ENCODE data around the gene TMEM125. TPM values are rescaled to one million over a fixed set of nuclear protein-coding genes. Genes with fewer than 3 reads are reported as not detected.

The TMEM125 gene
- not detected in 2 replicates for total RNA-seq

GRCh38 chr1:43269627-43270375, at the start of gene TMEM125:
Gene TMEM125, plus strand, starts transcription at chr1:43269983. Its CDS starts 2,740 bp downstream, at chr1:43272723.

GRCh38 chr1:43285269-43285990, 15.6 kb downstream of the TMEM125 start, which contains the start of gene C1orf210:
Gene C1orf210, minus strand, starts transcription at chr1:43285581. Its CDS starts 2,311 bp downstream, at chr1:43283270.

GRCh38 chr1:43300378-43301094, 30.8 kb downstream of the TMEM125 start, which contains the start of gene TIE1:
Gene TIE1, plus strand, starts transcription at chr1:43300982. Its CDS starts 90 bp downstream, at chr1:43301072.

Other genes with a start within 250 kb of the TMEM125 start
- gene EBNA1BP2, start 97.7 kb upstream of the TMEM125 start, total RNA-seq: 52.2 and 84.0 TPM in 2 replicates
- 0.22 and 0.39 TPM in 2 replicates for gene CFAP57, start 97.7 kb upstream of the TMEM125 start, total RNA-seq
- gene C1orf210, start 15.6 kb downstream of the TMEM125 start, total RNA-seq: 0.39 and 1.4 TPM in 2 replicates
- not detected in 2 replicates for gene TIE1, start 31.0 kb downstream of the TMEM125 start, total RNA-seq
- gene MPL, start 67.8 kb downstream of the TMEM125 start, total RNA-seq: 0.11 TPM in 1 of 2 replicates, not detected in the other
- 6.7 and 33.5 TPM in 2 replicates for gene CDC20, start 89.0 kb downstream of the TMEM125 start, total RNA-seq
- 45.5 and 99.6 TPM in 2 replicates for gene ELOVL1, start 98.0 kb downstream of the TMEM125 start, total RNA-seq
- gene MED8, start 119.8 kb downstream of the TMEM125 start, total RNA-seq: 42.4 and 58.9 TPM in 2 replicates
- 38.4 and 45.5 TPM in 2 replicates for gene SZT2, start 119.9 kb downstream of the TMEM125 start, total RNA-seq
- 31.8 and 54.6 TPM in 2 replicates for gene HYI, start 183.9 kb downstream of the TMEM125 start, total RNA-seq